HG03066 (cell line): ENCODE measurements around the gene BHLHE40.

Source experiments
- ATAC-seq: cut with Tn5 transposase; IDR thresholded peaks from one replicate; pipeline ENCODE4 v1.9.1; 2021; ENCODE audit warnings: low read depth; ENCODE audit not compliant: unreplicated experiment

Gene BHLHE40

DNA sequence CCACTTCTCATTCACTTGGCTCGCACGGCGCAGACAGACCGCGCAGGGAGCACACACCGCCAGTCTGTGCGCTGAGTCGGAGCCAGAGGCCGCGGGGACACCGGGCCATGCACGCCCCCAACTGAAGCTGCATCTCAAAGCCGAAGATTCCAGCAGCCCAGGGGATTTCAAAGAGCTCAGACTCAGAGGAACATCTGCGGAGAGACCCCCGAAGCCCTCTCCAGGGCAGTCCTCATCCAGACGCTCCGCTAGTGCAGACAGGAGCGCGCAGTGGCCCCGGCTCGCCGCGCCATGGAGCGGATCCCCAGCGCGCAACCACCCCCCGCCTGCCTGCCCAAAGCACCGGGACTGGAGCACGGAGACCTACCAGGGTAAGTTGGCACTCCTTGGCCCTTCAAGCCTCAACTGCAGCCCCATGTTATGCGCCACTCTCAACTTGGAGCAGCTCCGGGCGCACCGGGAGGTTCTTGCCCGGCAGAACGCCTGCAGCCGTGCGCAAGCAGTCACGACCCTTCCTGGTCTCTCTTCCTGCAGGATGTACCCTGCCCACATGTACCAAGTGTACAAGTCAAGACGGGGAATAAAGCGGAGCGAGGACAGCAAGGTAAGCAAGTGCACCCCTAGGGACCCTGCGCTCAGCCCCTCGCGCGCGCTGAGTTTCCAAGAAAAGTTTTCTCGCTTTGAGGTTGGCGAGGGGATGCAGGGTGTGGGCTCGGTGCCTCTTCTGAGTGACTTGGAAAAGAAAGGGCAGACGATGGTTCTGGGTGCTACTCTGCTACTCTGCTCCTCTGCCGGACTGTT is at the start of gene BHLHE40:
BHLHE40 (plus strand) TSS at position 10 of the 801 bp plus-strand sequence; CDS start at position 292, 282 bp downstream.
- ATAC-seq, result peak; percentile 5

DNA sequence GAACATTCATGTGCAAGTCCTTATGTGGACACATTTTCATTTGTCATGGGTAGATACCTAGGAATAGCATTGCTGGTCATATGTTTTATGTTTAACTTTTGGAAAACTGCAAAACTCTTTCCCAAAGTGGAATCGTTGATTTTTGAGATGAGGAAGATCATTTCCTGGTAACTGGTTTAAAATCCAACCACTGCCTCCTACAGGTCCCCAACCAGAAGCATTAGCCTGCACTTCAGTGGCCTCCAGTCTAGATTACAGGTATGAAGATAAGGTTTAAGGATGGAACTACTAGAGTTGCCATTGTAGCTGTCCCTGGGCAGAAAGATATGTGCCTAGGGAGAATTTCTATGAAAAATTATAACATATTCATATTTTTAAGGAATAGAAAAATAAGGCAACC is 48.7 kb upstream of the BHLHE40 start:
- no peak for ATAC-seq

DNA sequence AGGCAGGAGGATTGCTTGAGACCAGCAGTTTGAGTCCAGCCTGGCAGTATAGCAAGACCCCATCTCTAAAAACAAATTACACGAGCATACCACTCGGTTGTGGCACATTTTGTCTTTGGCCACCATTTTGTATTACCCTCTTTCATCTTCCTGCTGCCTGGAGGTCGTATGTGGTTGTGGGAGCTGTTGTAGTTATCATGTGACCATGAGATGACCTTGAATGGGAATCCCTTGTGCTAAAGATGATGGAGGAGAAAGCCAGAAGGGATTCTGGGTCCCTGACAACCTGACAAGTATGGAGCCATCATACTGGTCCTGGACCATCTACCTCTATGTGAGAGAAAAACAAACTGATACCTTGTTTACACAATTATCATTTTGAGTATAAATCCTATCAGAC is 45.2 kb upstream of the BHLHE40 start:
- ATAC-seq, result no peak

DNA sequence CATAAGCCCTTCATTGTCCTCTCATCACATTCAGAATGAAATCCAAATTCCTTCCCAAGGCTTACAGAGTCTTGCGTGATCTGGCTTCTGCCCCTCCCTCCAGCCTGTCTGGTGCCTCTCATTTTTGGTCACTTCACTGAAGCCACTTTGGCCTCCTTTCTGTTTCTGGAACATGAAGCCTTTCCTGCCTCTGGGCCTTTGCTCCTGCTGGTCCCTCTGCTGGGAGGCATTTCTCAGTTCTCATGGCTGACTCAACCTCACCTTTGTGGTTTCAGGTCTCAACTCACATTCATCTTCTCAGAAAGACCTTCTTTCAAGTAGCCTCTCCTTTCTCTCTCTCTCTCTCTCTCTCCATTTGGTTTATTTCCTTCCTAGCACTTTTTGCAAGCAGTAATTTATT is 43.9 kb upstream of the BHLHE40 start:
- no peak for ATAC-seq

DNA sequence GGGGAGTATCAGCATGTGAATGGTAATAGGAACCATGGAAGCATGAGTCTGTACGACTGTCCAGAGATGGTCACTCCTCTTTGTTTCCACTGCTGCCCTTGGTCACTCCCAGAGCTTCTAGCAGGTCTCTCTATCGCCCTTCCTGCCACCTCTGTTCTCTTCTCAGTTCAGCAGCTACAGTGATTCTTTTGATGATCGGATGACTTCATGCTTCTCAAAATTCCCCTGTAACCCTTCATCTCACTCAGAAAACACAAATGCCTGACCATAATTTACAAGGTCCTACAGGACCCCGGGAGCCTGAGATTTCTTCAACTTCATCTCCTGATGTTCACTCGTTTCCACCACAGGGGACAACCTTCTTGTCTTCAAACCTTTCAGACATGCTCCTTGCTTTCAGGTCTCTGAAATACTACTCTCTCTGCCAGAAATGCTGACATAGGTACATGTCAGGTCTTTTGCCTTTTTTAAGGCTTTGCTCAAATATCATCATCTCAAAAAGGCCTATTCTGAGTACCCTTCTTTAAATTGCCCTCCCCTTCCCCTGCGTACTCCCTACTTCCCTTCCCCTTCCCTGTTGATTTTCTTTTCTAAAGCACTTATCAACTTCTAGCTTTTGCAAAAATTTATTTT is 42.1 kb upstream of the BHLHE40 start:
- no peak for ATAC-seq

DNA sequence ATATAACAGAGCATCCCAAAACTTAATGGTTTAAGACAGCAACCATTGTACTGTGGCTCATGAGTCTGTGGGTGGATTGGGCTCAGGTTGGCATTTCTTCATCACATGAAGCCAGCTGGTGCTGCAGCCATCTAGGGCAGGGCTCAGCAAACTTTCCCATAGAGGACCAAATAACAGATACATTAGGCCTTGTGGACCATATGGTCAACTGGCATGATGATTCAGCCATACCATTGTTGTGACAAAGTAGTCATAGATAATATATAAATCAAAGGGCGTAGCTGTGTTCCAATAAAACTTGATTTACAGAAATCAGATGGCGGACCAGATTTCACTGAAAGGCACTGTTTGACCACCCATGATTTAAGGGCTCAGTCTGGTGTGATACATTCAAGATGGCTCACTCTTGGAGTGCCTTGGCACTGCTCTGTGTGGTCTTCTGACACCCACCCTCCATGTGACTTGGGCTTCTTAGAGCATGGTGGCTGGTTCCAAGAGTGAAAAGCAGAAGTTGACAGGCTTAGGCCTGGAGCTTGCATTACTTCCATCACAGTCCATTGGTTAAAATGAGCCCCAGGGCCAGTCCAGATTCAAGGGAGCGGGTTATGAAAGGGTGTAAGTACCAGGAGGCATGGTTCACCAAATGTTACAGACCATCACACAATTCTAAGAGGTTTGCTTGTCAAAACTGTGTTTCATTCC is 40.8 kb upstream of the BHLHE40 start:
- no peak for ATAC-seq

DNA sequence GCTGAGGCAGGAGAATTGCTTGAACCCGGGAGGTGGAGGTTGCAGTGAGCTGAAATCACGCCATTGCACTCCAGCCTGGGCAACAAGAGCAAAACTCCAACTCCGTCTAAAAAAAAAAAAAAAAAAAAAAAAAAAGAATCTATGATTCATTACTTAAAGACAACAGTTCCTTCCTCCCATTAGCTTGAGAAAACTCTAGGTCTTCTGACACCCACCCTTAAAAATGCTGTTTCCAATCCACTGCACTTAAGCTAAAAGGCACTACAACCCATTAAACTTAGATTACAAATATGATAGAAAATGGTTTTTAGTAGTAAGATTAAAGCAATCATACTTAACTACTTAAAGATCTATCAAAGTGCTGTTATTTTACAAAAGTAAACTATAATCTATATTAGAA is 40.0 kb upstream of the BHLHE40 start:
- no peak for ATAC-seq

DNA sequence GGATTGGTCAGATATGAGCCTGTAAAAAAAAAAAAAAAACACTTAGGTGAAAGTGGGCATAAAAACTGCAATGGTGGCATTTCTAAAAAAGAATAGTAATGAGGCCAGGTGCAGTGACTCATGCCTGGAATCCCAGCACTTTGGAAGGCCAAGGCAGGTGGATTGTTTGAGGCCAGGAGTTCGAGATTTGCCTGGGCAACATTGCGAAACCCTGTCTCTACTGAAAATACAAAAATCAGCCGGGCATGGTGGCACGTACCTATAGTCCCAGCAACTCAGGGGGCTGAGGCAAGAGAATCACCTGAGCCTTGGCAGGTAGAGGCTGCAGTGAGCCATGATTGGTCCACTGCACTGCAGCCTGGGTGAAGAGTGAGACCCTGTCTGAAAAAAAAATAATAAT is 38.3 kb upstream of the BHLHE40 start:
- no peak for ATAC-seq

DNA sequence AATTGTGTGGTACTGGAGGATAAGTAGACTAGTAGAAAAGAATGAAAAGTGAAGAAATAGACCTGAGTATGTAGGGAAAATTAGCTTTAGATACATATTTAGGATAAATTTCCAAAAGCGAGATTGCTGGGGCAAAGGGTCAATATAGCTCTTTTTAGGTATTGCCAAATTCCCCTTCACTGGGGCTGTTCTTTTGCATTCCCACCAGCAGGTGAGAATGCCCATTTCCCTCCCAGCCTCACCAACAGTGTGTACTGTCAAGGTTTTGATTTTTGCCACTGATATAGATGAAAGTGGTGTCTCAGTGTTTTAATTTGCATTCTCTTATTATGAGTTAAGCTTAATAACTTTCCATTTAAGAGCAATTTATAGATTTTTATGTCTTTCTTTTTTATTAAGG is 35.7 kb upstream of the BHLHE40 start:
- no peak for ATAC-seq

DNA sequence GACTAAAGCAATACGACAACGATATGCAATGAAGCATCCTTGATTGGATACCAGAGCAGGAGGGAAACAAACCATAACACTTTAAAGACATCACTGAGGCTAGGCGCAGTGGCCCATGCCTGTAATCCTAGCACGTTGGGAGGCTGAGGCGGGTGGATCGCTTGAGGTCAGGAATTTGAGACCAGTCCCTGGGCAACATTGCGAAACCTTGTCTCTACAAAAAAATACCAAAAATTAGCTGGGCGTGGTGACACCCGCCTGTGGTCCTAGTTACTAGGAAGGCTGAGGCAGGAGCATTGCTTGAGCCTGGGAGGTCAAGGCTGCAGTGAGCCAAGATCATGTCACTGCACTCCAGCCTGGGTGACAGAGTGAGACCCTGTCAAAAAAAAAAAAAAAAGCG is 33.9 kb upstream of the BHLHE40 start:
- ATAC-seq, result no peak

DNA sequence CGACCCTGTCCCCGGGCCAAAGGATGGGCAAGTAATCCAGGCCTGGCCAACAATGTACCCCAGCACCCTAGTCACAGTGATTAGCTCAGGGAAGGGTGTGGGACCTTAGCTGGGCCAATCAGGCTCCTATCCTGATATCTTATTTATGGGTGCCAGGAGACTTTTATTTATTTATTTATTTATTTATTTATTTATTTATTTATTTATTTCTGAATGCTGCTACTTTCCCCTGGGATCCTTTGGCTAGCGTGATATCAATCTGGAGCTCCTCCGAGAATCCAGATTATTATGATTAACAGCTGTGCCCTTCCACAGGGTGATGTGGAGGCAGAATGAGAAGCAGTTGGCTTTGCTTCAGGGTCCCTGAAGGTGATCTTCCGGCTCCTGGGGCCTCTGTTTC is 32.2 kb upstream of the BHLHE40 start:
- ATAC-seq, result no peak

DNA sequence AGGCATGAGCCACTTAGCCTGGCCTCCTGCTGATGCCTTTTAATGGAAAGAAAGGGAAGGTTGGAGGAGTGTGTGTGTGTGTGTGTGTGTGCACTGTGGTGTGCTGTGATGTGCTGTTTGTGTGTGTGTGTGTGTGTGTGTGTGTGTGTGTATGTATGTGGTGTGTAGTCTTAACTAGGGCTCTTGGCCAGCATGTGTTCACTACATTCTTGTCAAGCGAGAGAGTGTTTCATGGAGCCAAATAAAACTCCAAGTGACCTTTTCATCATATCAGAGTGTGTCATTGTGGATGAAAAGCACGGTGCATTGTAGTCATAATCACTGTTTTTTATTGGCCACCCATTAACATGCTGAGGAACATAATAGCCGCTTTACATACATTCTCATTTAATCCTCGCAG is 30.8 kb upstream of the BHLHE40 start:
- no peak for ATAC-seq

DNA sequence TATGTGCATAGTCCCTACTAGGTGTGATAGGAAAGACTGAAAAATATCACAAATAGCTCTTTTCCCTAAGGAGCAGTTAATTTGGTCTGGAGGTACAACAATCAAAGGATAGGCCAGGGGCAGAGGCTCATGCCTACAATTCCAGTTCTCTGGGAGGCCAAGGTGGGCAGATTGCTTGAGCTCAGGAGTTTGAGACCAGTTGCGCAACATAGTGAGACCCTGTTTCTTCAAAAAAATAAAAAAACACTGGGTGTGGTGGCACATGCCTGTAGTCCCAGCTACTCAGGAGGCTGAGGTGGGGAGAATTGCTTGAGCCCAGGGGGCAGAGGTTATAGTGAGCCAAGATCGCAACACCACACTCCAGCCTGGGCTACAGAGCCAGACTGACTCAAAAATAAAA is 30.2 kb upstream of the BHLHE40 start:
- ATAC-seq, result no peak

DNA sequence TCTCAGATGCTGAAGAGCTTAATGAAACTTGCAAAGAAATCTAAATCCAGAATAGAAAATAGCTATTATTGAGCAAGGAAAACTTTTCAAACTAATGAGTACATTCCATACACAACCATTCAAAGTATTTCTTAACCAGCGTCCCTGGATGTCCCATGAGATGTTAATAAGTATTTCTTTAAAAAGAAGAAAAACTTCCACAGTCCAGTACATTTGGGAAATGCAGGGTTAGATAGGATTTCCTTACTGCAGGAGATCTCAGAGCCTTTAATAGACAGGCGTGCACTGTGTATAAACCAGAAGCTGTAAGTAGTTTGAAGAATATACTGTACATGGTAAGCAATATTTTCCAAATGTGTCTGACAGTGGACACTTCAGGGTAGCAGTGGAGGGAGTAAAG is 29.6 kb upstream of the BHLHE40 start:
- no peak for ATAC-seq

DNA sequence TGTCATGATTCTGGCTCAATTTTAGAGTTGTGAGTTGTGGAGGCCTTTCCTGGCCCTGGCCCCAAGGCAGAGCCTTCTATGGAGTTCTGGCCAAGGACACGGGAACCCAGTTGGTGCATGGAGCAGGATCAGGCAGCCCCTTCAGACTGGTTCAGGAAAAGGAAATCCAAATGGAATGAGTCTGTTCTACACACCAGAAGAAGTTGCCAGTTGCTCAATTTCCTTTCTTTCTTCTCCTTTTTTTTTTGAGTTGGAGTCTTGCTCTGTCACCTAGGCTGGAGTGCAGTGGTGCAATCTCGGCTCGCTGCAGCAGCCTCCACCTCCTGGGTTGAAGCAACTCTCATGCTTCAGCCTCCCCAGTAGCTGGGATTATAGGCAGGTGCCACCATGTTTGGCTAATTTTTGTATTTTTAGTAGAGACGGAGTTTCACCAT is 28.9 kb upstream of the BHLHE40 start:
- no peak for ATAC-seq

DNA sequence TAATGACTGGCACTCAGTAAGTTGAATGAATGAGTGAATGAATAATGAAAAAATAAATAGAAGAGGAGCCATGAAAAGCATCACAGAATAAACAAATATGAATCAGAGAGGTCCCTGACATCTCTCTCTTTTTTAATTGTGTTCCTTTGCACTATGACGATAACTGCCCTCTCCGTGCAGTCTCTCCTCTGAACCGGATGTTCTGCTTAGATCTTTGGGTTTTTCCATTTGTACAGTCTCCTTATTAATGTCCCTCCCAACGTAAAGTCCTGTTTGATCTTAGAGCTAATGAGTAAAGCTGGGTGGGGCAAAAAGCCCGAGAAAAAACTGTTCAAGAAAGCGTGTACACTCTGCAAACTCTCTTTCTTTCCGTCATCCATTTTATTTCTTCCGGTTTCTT is 28.3 kb upstream of the BHLHE40 start:
- ATAC-seq, result no peak

DNA sequence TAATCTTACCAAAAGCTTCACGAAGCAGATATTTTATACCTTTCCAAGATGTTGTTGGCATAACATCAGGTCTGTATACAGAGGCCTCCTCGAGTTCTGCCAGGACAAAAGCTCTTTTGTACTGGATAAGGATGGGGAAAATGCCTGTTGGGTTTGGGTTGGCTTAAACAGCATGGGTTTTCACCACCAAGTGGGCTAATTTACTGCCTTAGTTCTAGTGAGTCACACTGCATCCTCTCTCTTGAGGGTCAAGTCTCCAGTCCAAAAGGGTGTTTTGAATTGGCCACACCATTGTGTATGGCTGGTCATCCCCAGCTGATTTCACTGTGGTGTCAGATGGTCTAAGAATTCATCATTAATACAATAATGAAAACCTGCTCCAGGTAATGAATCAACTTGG is 26.1 kb upstream of the BHLHE40 start:
- ATAC-seq, result no peak

DNA sequence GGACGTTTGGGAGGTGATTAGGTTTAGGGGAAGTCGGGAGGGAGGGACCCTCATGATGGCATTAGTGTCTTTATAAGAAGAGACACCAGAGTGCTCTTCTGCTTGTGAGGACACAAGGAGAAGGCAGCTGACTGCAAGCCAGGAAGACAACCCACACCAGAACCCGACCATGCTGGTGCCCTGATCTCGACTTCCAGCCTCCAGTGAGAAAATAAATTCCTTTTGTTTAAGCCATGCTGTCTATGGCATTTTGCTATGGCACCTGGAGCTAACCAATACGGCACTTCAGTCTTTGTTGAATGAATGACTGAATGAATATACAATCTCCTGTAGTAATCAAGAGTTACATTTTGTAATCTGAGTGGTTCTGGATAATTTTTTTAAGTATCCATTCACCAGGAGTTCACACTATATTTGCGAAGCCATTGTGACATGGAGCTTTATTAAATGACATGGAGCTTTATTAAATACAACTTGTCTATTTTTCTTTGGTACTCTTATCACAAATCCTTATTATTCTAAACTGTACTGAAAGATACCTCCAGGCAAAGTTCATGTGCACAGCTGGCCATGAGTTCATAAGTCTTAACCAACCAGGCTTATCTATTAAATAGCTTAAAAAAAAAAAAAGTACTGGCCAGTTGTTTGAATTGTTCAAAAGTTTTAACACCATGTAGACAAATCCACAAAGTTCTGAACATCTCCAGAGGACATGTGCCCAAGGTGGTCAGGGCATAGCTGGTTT is 24.8 kb upstream of the BHLHE40 start:
- no peak for ATAC-seq

DNA sequence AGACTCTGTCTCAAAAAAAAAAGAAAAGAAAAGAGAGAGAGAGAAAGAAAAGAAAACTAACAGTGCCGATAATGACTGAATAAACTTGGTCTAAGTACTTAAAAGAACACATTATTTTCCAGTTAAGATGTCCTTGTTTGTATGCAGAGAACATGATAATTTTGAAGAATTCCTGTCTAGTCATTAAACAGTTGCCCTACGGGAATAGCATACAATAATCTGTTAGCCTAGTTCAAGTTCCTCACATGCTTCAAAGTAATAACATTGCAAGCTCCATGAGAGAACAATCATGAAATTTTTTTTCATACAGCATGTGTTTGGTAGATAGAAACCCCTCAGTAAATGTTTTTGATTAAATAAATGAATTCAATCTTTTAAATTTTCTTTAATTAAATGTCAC is 23.1 kb upstream of the BHLHE40 start:
- ATAC-seq, result no peak

DNA sequence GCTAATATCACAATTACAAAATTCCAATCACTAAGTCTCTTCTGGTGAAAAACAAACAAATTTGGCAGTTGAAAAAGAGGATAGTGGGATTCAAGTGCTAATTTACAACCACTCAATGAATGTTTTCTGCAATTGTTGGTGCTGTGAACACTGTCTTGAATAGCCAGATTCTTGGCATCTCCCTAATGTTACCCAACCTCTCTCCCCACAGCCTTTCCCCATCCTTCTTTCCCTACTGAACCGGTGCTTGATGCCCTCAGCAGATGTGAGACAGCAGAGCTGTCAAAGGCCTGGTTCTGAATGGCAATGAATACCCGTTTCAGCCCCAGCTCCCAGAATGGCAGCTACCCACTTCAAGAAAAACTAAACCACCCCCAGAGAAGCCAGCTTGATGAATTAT is 22.5 kb upstream of the BHLHE40 start:
- no peak for ATAC-seq

DNA sequence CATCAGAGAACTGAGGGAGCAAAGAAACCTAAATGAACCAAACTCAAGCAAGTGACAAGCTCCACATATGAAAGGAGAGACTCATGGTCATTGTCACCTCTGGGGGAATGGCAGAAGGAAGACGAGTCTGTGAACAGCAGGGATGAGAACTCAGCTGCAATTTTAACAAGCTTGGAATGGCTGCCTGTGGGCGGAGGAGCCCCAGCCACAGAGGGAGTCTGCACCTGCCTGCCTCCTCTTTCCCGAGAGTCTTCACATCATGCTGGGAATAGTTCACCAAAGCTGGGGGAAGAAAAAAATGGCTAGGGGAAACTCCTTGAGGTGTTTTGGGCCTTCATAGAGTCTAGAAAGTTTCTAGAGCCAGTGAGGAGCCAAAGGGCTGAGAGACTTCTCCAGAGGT is 21.3 kb upstream of the BHLHE40 start:
- no peak for ATAC-seq
